ENCODE results near the gene SLC6A17.

- TF ChIP-seq POLR2AphosphoS5 (IDR thresholded peaks at IDR 0.05; ENCODE audit: insufficient read depth, low read depth, low read length): no peak
- TF ChIP-seq EZH2 (IDR thresholded peaks at IDR 0.05; ENCODE audit: borderline replicate concordance, low read depth, low read length, severe bottlenecking): no peak
- no peak for TF ChIP-seq CTCF (IDR thresholded peaks at IDR 0.05; ENCODE audit: extremely low read depth in 1 of 2, insufficient read depth in 1 of 2, low read depth in 1 of 2, low read length in 2 of 2)
- TF ChIP-seq MYC (IDR thresholded peaks at IDR 0.05; ENCODE audit: low read depth, low read length): no peak
- no peak for TF ChIP-seq POLR2A (IDR thresholded peaks at IDR 0.05; ENCODE audit: low read depth, low read length)
- TF ChIP-seq MAX (IDR thresholded peaks at IDR 0.05; ENCODE audit: insufficient read depth, insufficient read length): no peak
These were observed 21.7 kb downstream of the SLC6A17 start for GRCh38 chr1:110172001-110172400.
